B cell (primary cell): Measurements from ENCODE around the gene IQCB1. TPM values are rescaled to one million over a fixed set of nuclear protein-coding genes. Genes with fewer than 3 reads are reported as not detected.
A peak's percentile ranks its signal among the peaks of the same experiment; 100 is the strongest.

Experiments used
- ATAC-seq: fragments of 200-7000 bp; cut with Tn5 transposase; one replicate; pipeline ENCODE4 v1.10.0; 2021; ENCODE audit warnings: low read depth, mild to moderate bottlenecking, moderate number of reproducible peaks, moderate library complexity
- CTCF ChIA-PET: fragments of 350-600 bp; sonication (Branson Sonifier 250); formaldehyde crosslinking; loops from one replicate; lab custom pipeline; 2021; ENCODE audit warnings: antibody characterized with exemption, inconsistent platforms; lab: Charles Lee
- POLR2A ChIA-PET: fragments of 350-600 bp; sonication (Branson Sonifier 250); formaldehyde crosslinking; loops from one replicate; lab custom pipeline; 2021; ENCODE audit warnings: antibody characterized with exemption; lab: Charles Lee
- DNase-seq: peaks from one replicate; pipeline ENCODE4 v3.0.0; 2013
- H2AFZ ChIP-seq: 2 replicates; pipeline ENCODE4 v1.6.1; 2012; ENCODE audit warnings: mild to moderate bottlenecking, low read depth, low read length; ENCODE audit not compliant: insufficient read depth, poor library complexity, severe bottlenecking
- H3K27ac ChIP-seq, 2 donors: 1 replicate in 1 of 2; 2 replicates in 1 of 2; pipeline ENCODE4 v1.5.1; 2012 to 2013; ENCODE audit warnings: low read length in 2 of 2, mild to moderate bottlenecking in 2 of 2, moderate library complexity in 1 of 2
- H3K27me3 ChIP-seq, 4 experiments: fragments of 200-600 bp in 1 of 4; sonication (generic) in 1 of 4; replicated peaks in 1 of 4; 1 replicate in 2 of 4; 2 replicates in 2 of 4; pipeline versions ENCODE4 v1.6.1 to v1.7.0; 2013 to 2016; ENCODE audit warnings: low read length in 3 of 4, mild to moderate bottlenecking in 2 of 4, mixed read lengths in 1 of 4, moderate library complexity in 1 of 4; ENCODE audit not compliant: insufficient read depth in 4 of 4, control insufficient read depth in 3 of 4; ENCODE audit errors: control extremely low read depth in 1 of 4
- H3K36me3 ChIP-seq, 2 experiments: replicated peaks in 1 of 2; 1 replicate in 1 of 2; 2 replicates in 1 of 2; pipeline versions ENCODE4 v1.6.1 to v1.7.1; 2013; ENCODE audit warnings: low read length in 1 of 2; ENCODE audit not compliant: insufficient read depth in 2 of 2, control insufficient read depth in 1 of 2; ENCODE audit errors: control extremely low read depth in 1 of 2, extremely low read depth in 1 of 2
- H3K4me1 ChIP-seq, 2 donors: fragments of 200-600 bp in 1 of 2; sonication (generic) in 1 of 2; 1 replicate in 1 of 2; 2 replicates in 1 of 2; pipeline versions ENCODE4 v1.5.1 to v1.6.1; 2013 to 2017; ENCODE audit warnings: low read length in 2 of 2; ENCODE audit not compliant: control insufficient read depth in 2 of 2, insufficient read depth in 2 of 2
- H3K4me2 ChIP-seq: replicated peaks from 2 replicates; pipeline ENCODE3; 2012; ENCODE audit warnings: mild to moderate bottlenecking, low read depth, low read length; ENCODE audit not compliant: poor library complexity, severe bottlenecking
- H3K4me3 ChIP-seq, 5 experiments: fragments of 200-600 bp in 1 of 5; sonication (generic) in 1 of 5; 1 replicate in 3 of 5; 2 replicates in 2 of 5; pipeline versions ENCODE4 v1.5.1 to v1.7.0; 2011 to 2016; ENCODE audit warnings: low read length in 4 of 5, mild to moderate bottlenecking in 4 of 5, low read depth in 2 of 5, control low read depth in 1 of 5, moderate library complexity in 1 of 5; ENCODE audit not compliant: insufficient read depth in 1 of 5; ENCODE audit errors: control extremely low read depth in 1 of 5, extremely low read depth in 1 of 5
- H3K79me2 ChIP-seq: fragments of 200-600 bp; sonication (generic); one replicate; pipeline ENCODE4 v1.6.0; 2016; ENCODE audit warnings: low read length; ENCODE audit not compliant: control insufficient read depth, insufficient read depth
- H3K9ac ChIP-seq: fragments of 200-600 bp; sonication (generic); 2 replicates; pipeline ENCODE4 v1.6.1; 2017; ENCODE audit warnings: mild to moderate bottlenecking, low read length, moderate library complexity
- H3K9me3 ChIP-seq, 3 donors: one replicate each; pipeline versions ENCODE4 v1.6.1 to v1.7.1; 2013; ENCODE audit warnings: low read length in 2 of 3; ENCODE audit not compliant: control insufficient read depth in 2 of 3, insufficient read depth in 1 of 3; ENCODE audit errors: control extremely low read depth in 1 of 3
- H4K20me1 ChIP-seq: 2 replicates; pipeline ENCODE4 v1.6.0; 2012; ENCODE audit warnings: mild to moderate bottlenecking, low read length; ENCODE audit not compliant: insufficient read depth, control insufficient read depth, poor library complexity, severe bottlenecking
- H3K27ac Mint-ChIP-seq: one replicate; pipeline ENCODE4 v1.8.0; 2021; ENCODE audit warnings: mixed read lengths
- H3K27me3 Mint-ChIP-seq: one replicate; pipeline ENCODE4 v1.8.0; 2021; ENCODE audit warnings: mixed read lengths
- H3K4me1 Mint-ChIP-seq: one replicate; pipeline ENCODE4 v1.8.0; 2021; ENCODE audit warnings: mixed read lengths
- H3K4me3 Mint-ChIP-seq: one replicate; pipeline ENCODE4 v1.8.0; 2021; ENCODE audit warnings: mixed read lengths
- H3K9me3 Mint-ChIP-seq: one replicate; pipeline ENCODE4 v1.8.0; 2022; ENCODE audit warnings: mixed read lengths; ENCODE audit not compliant: insufficient read depth
- EZH2 ChIP-seq: IDR thresholded peaks from 2 replicates; pipeline ENCODE4 v1.6.1; 2012; ENCODE audit warnings: borderline replicate concordance, low read depth, mild to moderate bottlenecking, moderate library complexity, low read length; ENCODE audit not compliant: insufficient read depth, poor library complexity, severe bottlenecking
- WGBS: methylation state at CpG from one replicate; pipeline ENCODE4 v1.1.5; 2013; ENCODE audit warnings: missing lambda C conversion rate; ENCODE audit not compliant: insufficient coverage; 5-methylcytosine and 5-hydroxymethylcytosine counted together
- intact Hi-C: fragments of 100-400 bp; cut with micrococcal nuclease; formaldehyde crosslinking; loops from one replicate; pipeline ENCODE4 v1.10.0; 2022
- polyA plus RNA-seq: library from polyadenylated mRNA; depleted of rRNA; stranded (reverse); fragments of >200 nt; gene quantifications from 2 replicates; pipeline ENCODE4 v1.2.3, GENCODE V29; 2012
- total RNA-seq, 2 donors: library from RNA; stranded (reverse); fragments of 120-200 nt in 1 of 2; gene quantifications; 1 replicate in 1 of 2; 2 replicates in 1 of 2; pipeline versions ENCODE4 v1.2.3 to v1.2.4, GENCODE V29; 2013 to 2022
- TF ChIP-seq, protein P1 (sequence below): fragments of 200-600 bp; IDR thresholded peaks from one replicate; pipeline ENCODE4 v1.8.0; 2022; ENCODE audit warnings: antibody characterized with exemption, mild to moderate bottlenecking

IQCB1 gene
- total and polyA plus RNA-seq, 2 donors (not counting 1 experiment from before 2014, with no cell fraction given): 32.0 to 54.6 TPM

DNA sequence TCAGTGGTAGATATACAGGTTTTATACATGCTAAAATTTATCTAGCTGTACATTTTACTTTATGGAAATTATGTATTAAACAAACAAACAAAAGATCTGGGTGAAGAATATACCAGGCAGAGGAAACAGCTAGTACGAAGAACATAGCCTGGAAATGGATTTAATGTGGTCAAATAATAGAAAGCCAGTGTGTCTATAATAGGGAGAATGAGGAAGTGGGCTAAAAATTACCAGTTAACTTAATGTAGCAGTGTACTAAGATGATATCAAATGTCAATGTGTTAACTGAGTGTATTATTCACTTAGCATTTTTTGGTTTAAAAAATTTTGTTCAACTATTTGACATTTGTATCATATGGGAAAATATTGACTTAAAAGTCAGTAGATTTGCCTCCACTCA, 36.6 kb upstream of the IQCB1 start:
- Histone ChIP-seq H3K9ac (no peak overlapping the region), H3K27me3 (no peaks in the 10 kb centered on the region), H3K79me2 (peaks cover 28% of the 10 kb centered on the region), H3K4me2 (no peak overlapping the region), H3K27ac (no peak overlapping the region), H3K4me3 (no peak overlapping the region), H4K20me1 (peaks cover 5% of the 10 kb centered on the region), H3K4me1 (peaks cover 6 to 28% of the 10 kb centered on the region in 2 donors), H2AFZ (no peak overlapping the region), H3K9me3 (peaks cover 0 to 1% (median 0%) of the 10 kb centered on the region in 3 donors), H3K36me3 (peaks cover 5 to 40% of the 10 kb centered on the region in 2 experiments)
- no peaks in the 10 kb centered on the region for H3K27me3 Mint-ChIP-seq
- POLR2A ChIA-PET: no interaction called here
- CTCF ChIA-PET: no interaction called here
- H3K9me3 Mint-ChIP-seq: no peaks in the 10 kb centered on the region
- TF ChIP-seq EZH2: no peak
- TF ChIP-seq, protein P1, sequence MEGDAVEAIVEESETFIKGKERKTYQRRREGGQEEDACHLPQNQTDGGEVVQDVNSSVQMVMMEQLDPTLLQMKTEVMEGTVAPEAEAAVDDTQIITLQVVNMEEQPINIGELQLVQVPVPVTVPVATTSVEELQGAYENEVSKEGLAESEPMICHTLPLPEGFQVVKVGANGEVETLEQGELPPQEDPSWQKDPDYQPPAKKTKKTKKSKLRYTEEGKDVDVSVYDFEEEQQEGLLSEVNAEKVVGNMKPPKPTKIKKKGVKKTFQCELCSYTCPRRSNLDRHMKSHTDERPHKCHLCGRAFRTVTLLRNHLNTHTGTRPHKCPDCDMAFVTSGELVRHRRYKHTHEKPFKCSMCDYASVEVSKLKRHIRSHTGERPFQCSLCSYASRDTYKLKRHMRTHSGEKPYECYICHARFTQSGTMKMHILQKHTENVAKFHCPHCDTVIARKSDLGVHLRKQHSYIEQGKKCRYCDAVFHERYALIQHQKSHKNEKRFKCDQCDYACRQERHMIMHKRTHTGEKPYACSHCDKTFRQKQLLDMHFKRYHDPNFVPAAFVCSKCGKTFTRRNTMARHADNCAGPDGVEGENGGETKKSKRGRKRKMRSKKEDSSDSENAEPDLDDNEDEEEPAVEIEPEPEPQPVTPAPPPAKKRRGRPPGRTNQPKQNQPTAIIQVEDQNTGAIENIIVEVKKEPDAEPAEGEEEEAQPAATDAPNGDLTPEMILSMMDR: no peak
- peaks cover 43% of the 10 kb centered on the region for H3K4me1 Mint-ChIP-seq
- intact Hi-C loops: loop anchor here (5.0 kb wide), 1 partner anchor 131 kb away; no protein-coding TSS in a partner anchor
- ATAC-seq: peak; percentile 41
- H3K4me3 Mint-ChIP-seq: no peak overlapping the region
- peak overlapping the region; percentile 16 for H3K27ac Mint-ChIP-seq
- 0% methylated on average over 1 of the region's 1 CpG for WGBS
- peak; percentile 11 for DNase-seq

DNA sequence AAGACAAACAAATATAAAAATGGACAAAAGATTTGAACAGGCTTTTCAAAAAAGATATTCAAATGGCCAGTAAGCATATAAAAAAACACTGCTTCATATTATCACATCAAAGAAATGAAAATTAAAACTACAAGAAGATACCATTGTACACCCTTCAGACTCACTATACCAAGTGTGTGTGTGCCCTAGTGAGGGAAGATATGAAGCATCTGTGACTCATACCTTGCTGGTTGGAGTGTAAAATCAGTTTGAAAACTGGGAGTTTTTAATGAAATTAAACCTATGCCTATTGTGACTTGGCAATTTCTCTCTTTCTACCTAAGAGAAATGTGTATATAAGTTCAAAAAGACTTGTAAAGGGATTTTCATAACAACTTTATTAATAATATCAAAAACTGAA, 35.9 kb upstream of the IQCB1 start:
- Histone ChIP-seq H3K36me3 (peaks cover 5 to 42% of the 10 kb centered on the region in 2 experiments), H3K27me3 (no peaks in the 10 kb centered on the region), H3K9ac (no peak overlapping the region), H3K4me2 (no peak overlapping the region), H4K20me1 (peaks cover 8% of the 10 kb centered on the region), H2AFZ (no peak overlapping the region), H3K4me1 (peaks cover 6 to 28% of the 10 kb centered on the region in 2 donors), H3K79me2 (peaks cover 32% of the 10 kb centered on the region), H3K4me3 (no peak overlapping the region), H3K27ac (peak overlapping the region in 1 of 2 donors; percentile 42), H3K9me3 (peaks cover 0 to 1% (median 0%) of the 10 kb centered on the region in 3 donors)
- intact Hi-C loops: loop anchor here (5.0 kb wide), 1 partner anchor 132 kb away; no protein-coding TSS in a partner anchor
- ChIA-PET CTCF (no interaction called here), POLR2A (no interaction called here)
- Mint-ChIP-seq H3K4me3 (no peak overlapping the region), H3K9me3 (no peaks in the 10 kb centered on the region), H3K27ac (peak overlapping the region; percentile 16), H3K27me3 (no peaks in the 10 kb centered on the region), H3K4me1 (peaks cover 39% of the 10 kb centered on the region)
- no peak for ATAC-seq
- no peak for DNase-seq
- TF ChIP-seq, protein P1: no peak
- TF ChIP-seq EZH2: no peak
